CD4-positive, alpha-beta memory T cell (primary cell): ENCODE measurements around the gene TENM3. TPM values are rescaled to one million over a fixed set of nuclear protein-coding genes. Genes with fewer than 3 reads are reported as not detected.

Experiments
- CTCF ChIA-PET: fragments of 350-600 bp; sonication (Branson Sonifier 250); formaldehyde crosslinking; loops from one replicate; lab custom pipeline; 2021; ENCODE audit warnings: inconsistent platforms; ENCODE audit not compliant: partially characterized antibody; lab: Charles Lee
- POLR2A ChIA-PET: fragments of 350-600 bp; sonication (Branson Sonifier 250); formaldehyde crosslinking; loops from one replicate; lab custom pipeline; 2021; ENCODE audit not compliant: partially characterized antibody; lab: Charles Lee
- DNase-seq, 5 donors: peaks; one replicate each; pipeline versions ENCODE4 v3.0.0 to v3.0.0-alpha.2; 2020 to 2022; ENCODE audit warnings: mixed read lengths in 1 of 5
- H3K27ac ChIP-seq: one replicate; pipeline ENCODE4 v1.7.0; 2013; ENCODE audit warnings: low read depth, low read length
- H3K27me3 ChIP-seq: 2 replicates; pipeline ENCODE4 v1.7.0; 2013; ENCODE audit warnings: mild to moderate bottlenecking, low read length, moderate library complexity; ENCODE audit not compliant: insufficient read depth
- H3K36me3 ChIP-seq: 2 replicates; pipeline ENCODE4 v1.7.0; 2013; ENCODE audit warnings: mild to moderate bottlenecking, low read length, moderate library complexity; ENCODE audit not compliant: insufficient read depth
- H3K4me1 ChIP-seq: 2 replicates; pipeline ENCODE4 v1.7.0; 2013; ENCODE audit warnings: mild to moderate bottlenecking, low read length, moderate library complexity; ENCODE audit not compliant: insufficient read depth
- H3K4me3 ChIP-seq, 2 donors: one replicate each; pipeline ENCODE4 v1.7.0; 2013; ENCODE audit warnings: low read length in 2 of 2, mild to moderate bottlenecking in 1 of 2
- H3K9me3 ChIP-seq, 2 donors: one replicate each; pipeline ENCODE4 v1.7.0; 2013; ENCODE audit warnings: low read length in 2 of 2, control low read depth in 1 of 2; ENCODE audit not compliant: control insufficient read depth in 1 of 2
- H3K27ac Mint-ChIP-seq, 7 donors: one replicate each; pipeline ENCODE4 v1.8.0; 2020 to 2021; ENCODE audit warnings: mixed read lengths in 7 of 7, mild to moderate bottlenecking in 6 of 7, inconsistent platforms in 3 of 7, moderate library complexity in 3 of 7
- H3K27me3 Mint-ChIP-seq, 2 donors: one replicate each; pipeline ENCODE4 v1.8.0; 2020 to 2021; ENCODE audit warnings: mixed read lengths in 2 of 2
- H3K36me3 Mint-ChIP-seq, 2 donors: one replicate each; pipeline ENCODE4 v1.8.0; 2020 to 2021; ENCODE audit warnings: mixed read lengths in 2 of 2, inconsistent platforms in 1 of 2, mild to moderate bottlenecking in 1 of 2
- H3K4me1 Mint-ChIP-seq, 4 donors: one replicate each; pipeline ENCODE4 v1.8.0; 2020 to 2021; ENCODE audit warnings: mixed read lengths in 4 of 4, mild to moderate bottlenecking in 1 of 4
- H3K4me3 Mint-ChIP-seq, 8 donors: one replicate each; pipeline ENCODE4 v1.8.0; 2020 to 2021; ENCODE audit warnings: mixed read lengths in 8 of 8, mild to moderate bottlenecking in 7 of 8, moderate library complexity in 6 of 8, inconsistent platforms in 3 of 8
- H3K9me3 Mint-ChIP-seq, 8 donors: one replicate each; pipeline ENCODE4 v1.8.0; 2020 to 2021; ENCODE audit warnings: mixed read lengths in 8 of 8, mild to moderate bottlenecking in 5 of 8, inconsistent platforms in 3 of 8, moderate library complexity in 1 of 8
- intact Hi-C: fragments of 100-400 bp; cut with micrococcal nuclease; formaldehyde crosslinking; loops from one replicate; pipeline ENCODE4 v1.15.1; 2023
- polyA plus RNA-seq, 2 donors: library from polyadenylated mRNA; unstranded; fragments of 300-500 nt; fragmentation: Illumina TruSeq; gene quantifications; one replicate each; pipeline ENCODE4 v1.2.3, GENCODE V29; 2021
- total RNA-seq, 2 experiments: library from RNA; stranded (reverse); gene quantifications; one replicate each; pipeline ENCODE4 v1.2.3, GENCODE V29; 2021

Gene TENM3
- total and polyA plus RNA-seq, 4 experiments from 2014 or later: not detected

DNA sequence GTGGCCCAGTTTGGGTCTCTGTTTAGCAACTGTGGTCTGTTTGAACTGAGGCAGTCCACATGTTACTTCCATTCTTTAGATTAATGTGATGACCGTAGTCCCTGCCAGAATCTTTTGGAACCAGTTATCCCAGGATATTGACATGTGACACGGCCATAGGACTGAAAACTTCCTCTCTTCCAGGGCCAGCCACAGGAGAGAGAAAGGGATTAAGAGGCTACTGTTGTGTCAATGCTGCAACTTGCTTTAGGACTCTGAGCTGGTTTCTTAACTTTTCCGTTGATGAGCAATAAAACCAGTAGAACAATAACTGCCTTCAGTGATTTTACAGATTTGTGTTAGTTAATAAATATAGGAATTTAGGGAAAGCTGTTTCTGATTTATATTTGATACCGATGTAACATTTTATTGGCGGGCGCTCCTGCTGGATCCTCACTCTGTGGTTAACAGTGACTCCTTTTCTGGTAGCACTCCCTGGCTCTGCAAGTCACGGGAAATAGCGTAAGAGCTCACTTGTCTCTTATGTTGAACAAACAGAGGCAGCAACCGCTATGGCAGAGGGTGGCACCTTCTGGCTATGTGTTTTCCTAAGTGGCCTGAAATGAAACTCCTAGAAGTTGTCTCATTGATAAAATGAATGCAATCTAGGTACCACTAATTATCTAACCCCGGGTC lies 2.5 kb downstream of the TENM3 start:
- Mint-ChIP-seq H3K4me1 (no peaks in the 10 kb centered on the region), H3K36me3 (no peaks in the 10 kb centered on the region), H3K27ac (no peak overlapping the region), H3K9me3 (peaks cover 0 to 16% (median 5%) of the 10 kb centered on the region in 8 donors), H3K4me3 (no peak overlapping the region), H3K27me3 (no peaks in the 10 kb centered on the region)
- Histone ChIP-seq H3K27me3 (no peaks in the 10 kb centered on the region), H3K36me3 (no peaks in the 10 kb centered on the region), H3K4me3 (no peak overlapping the region), H3K9me3 (no peaks in the 10 kb centered on the region), H3K27ac (no peak overlapping the region), H3K4me1 (no peaks in the 10 kb centered on the region)
- DNase-seq: no peak
- ChIA-PET CTCF (no interaction called here), POLR2A (no interaction called here)
- intact Hi-C loops: no loop called here

DNA sequence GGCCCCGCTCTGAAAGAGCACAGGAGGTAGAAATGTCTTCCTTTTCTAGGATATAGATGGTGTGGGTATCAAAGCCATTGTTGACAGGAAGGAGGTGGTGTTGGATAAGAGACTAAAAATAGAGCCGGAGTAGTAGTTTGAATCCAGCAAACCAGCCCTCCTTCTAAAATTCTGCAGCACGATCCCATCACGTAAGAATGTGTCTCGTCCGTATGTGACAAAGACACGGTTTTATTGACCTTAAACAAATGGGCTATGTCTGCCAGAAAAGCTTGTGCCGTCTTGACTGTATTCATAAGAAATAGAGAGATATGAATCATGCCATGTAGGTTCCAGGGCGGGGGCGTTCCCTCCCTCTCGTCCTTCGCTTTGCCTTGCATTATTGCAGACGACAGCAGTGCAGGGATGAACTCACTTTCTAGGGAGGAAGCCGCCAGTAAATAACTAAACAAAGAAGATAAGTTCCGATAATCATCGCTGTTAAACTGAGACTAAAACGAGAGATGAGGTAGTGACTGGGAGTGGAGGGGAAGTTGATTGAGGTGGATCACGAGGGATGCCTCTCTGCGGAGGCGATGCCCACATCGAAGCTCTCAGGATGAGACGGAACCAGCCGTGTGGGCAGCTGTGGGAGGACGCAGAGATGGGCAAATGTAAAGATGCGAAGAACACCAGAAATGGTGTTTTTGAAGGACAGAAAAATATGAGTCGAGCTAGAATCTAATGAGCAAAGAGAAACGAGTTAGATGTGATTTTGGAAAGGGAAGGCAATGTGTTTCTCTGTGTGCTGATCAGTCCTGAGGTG lies 3.4 kb downstream of the TENM3 start:
- Mint-ChIP-seq H3K36me3 (no peaks in the 10 kb centered on the region), H3K9me3 (peaks cover 0 to 16% (median 5%) of the 10 kb centered on the region in 8 donors), H3K27me3 (no peaks in the 10 kb centered on the region), H3K4me3 (no peak overlapping the region), H3K4me1 (no peaks in the 10 kb centered on the region), H3K27ac (no peak overlapping the region)
- H3K4me1 ChIP-seq: no peaks in the 10 kb centered on the region
- intact Hi-C loops: no loop called here
- CTCF ChIA-PET: no interaction called here
- H3K27me3 ChIP-seq: no peaks in the 10 kb centered on the region
- DNase-seq: no peak
- H3K27ac ChIP-seq: no peak overlapping the region
- POLR2A ChIA-PET: no interaction called here
- no peaks in the 10 kb centered on the region for H3K9me3 ChIP-seq
- H3K4me3 ChIP-seq: no peak overlapping the region
- H3K36me3 ChIP-seq: no peaks in the 10 kb centered on the region

DNA sequence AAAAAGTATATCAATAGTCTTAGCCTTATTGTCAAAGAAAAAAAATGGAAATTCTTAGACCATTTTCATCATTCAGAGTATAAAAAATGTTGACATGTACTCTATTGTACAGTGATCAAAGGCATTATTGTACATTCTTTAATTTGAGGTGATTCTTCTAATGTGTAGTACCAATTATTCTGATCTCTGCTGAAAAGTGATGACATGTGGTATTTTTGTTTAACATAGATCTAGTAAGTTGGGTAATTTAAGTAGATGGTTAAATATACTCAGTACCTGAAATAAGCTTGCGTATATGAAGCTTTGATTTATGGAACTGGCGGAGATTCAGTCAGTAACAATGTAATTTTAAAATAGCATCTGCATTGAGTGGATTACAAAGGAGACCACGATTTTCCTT lies 5.1 kb downstream of the TENM3 start:
- Mint-ChIP-seq H3K27ac (no peak overlapping the region), H3K9me3 (peaks cover 0 to 9% (median 5%) of the 10 kb centered on the region in 8 donors), H3K4me3 (no peak overlapping the region), H3K27me3 (no peaks in the 10 kb centered on the region), H3K36me3 (no peaks in the 10 kb centered on the region), H3K4me1 (no peaks in the 10 kb centered on the region)
- Histone ChIP-seq H3K27ac (no peak overlapping the region), H3K4me3 (no peak overlapping the region), H3K4me1 (no peaks in the 10 kb centered on the region), H3K27me3 (no peaks in the 10 kb centered on the region), H3K36me3 (no peaks in the 10 kb centered on the region), H3K9me3 (no peaks in the 10 kb centered on the region)
- ChIA-PET CTCF (no interaction called here), POLR2A (no interaction called here)
- no peak for DNase-seq
- intact Hi-C loops: no loop called here

DNA sequence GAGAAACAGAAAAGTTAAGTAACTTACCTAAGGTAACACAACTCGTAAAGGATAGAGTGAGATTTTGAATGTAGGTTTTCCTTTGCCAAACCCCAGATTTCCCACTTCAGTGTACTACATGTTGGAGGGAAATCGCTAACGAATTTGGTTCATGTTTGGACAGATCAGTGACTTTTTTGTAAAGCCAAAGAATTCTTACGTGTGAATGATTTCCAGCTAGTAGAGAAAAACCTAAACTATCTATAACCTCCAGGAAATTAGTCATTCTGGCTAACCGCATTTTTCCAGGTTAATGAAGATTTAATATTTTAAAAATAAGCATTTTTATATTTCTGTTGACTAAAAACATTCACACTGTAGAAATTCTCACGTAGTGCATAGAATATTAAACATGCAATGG lies 7.2 kb downstream of the TENM3 start:
- DNase-seq: no peak
- intact Hi-C loops: no loop called here
- Mint-ChIP-seq H3K27me3 (no peaks in the 10 kb centered on the region), H3K36me3 (no peaks in the 10 kb centered on the region), H3K4me3 (no peak overlapping the region), H3K4me1 (no peaks in the 10 kb centered on the region), H3K9me3 (peaks cover 0 to 7% (median 2%) of the 10 kb centered on the region in 8 donors), H3K27ac (no peak overlapping the region)
- no peak overlapping the region for H3K27ac ChIP-seq
- CTCF ChIA-PET: no interaction called here
- POLR2A ChIA-PET: no interaction called here
- no peak overlapping the region for H3K4me3 ChIP-seq
- H3K27me3 ChIP-seq: no peaks in the 10 kb centered on the region
- H3K36me3 ChIP-seq: no peaks in the 10 kb centered on the region
- no peaks in the 10 kb centered on the region for H3K4me1 ChIP-seq
- H3K9me3 ChIP-seq: no peaks in the 10 kb centered on the region

DNA sequence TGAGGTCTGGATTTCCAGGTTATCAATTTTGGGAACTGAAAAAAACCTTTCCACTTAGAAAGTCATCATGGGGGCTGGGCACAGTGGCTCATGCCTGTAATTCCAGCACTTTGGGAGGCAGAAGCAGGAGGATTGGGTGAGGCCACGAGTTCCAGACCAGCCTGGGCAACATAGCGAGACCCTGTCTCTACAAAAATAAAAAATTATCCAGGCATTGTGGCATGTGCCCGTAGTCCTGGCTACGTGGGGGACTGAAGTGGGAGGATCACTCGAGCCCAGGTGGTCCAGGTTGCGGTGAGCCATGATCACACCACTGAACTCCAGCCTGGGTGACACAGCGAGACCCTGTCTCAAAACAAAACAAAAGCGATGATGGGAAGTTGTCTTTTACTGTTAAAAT lies 7.9 kb downstream of the TENM3 start:
- H3K4me1 ChIP-seq: no peaks in the 10 kb centered on the region
- Mint-ChIP-seq H3K27me3 (no peaks in the 10 kb centered on the region), H3K9me3 (peaks cover 0 to 7% (median 2%) of the 10 kb centered on the region in 8 donors), H3K27ac (no peak overlapping the region), H3K4me3 (no peak overlapping the region), H3K36me3 (no peaks in the 10 kb centered on the region), H3K4me1 (no peaks in the 10 kb centered on the region)
- no peak for DNase-seq
- ChIA-PET POLR2A (no interaction called here), CTCF (no interaction called here)
- H3K36me3 ChIP-seq: no peaks in the 10 kb centered on the region
- no peaks in the 10 kb centered on the region for H3K9me3 ChIP-seq
- no peak overlapping the region for H3K4me3 ChIP-seq
- no peaks in the 10 kb centered on the region for H3K27me3 ChIP-seq
- H3K27ac ChIP-seq: no peak overlapping the region
- intact Hi-C loops: no loop called here

DNA sequence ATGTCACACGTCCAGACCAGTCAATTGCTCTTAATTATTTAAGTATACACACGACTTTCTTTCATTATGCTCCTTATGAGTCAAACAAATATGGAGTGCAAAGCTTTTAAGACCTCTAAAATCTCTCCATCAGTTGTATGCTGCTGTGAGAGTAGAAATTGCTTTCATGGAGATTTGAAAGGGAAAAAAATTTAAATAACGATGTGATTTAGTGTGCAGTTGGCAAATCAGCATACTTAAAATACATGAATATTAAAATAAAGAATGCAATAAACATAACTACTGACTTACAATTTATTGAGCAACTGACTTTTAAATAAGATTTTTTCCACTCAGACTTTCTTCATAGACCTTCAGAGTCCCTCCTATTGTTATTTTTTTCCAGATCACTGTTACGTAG lies 9.0 kb downstream of the TENM3 start:
- no peak overlapping the region for H3K27ac ChIP-seq
- no peaks in the 10 kb centered on the region for H3K9me3 ChIP-seq
- H3K4me1 Mint-ChIP-seq: no peaks in the 10 kb centered on the region
- H3K27ac Mint-ChIP-seq: no peak overlapping the region
- H3K9me3 Mint-ChIP-seq: peaks cover 0 to 2% (median 0%) of the 10 kb centered on the region in 8 donors
- CTCF ChIA-PET: no interaction called here
- DNase-seq: no peak
- POLR2A ChIA-PET: no interaction called here
- H3K27me3 Mint-ChIP-seq: peaks cover 0 to 2% of the 10 kb centered on the region in 2 donors
- H3K36me3 Mint-ChIP-seq: no peaks in the 10 kb centered on the region
- H3K36me3 ChIP-seq: no peaks in the 10 kb centered on the region
- no peaks in the 10 kb centered on the region for H3K4me1 ChIP-seq
- no peaks in the 10 kb centered on the region for H3K27me3 ChIP-seq
- intact Hi-C loops: no loop called here
- H3K4me3 Mint-ChIP-seq: no peak overlapping the region
- H3K4me3 ChIP-seq: no peak overlapping the region

DNA sequence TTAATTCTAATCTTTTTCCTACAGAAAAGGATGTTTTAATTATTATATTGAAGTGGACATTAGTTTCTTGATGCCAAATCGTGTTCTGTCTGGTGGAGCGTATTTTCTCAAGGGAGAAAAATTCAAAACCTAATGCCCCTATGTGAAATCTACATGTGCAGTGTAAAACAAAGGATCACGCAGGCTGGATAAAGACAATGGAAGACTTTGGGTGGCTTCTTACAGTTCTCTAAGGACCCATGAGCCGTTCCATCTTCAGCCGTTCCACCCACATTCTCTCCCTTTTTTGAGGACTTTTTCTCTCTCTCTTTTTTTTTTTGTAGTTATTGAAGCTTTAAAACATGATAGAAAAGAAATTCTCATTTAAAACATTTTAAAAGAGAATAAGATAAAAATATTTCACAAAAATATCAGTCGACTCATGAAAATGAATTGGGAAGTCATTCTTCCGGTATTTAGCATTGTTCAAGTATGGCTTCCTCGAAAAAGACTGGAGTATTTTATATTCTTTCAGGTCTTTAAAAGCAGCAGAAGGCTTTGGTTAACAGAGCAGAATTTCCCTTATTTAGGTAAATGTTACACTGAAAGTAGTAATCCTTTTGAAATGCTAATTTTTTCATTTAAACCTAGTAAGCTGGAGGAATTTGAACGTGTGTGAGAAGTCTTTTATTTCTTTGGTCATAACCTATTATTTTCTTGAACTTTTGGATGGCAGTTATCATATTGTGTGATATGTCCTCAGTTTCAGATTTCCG lies 11.0 kb downstream of the TENM3 start:
- intact Hi-C loops: no loop called here
- Mint-ChIP-seq H3K4me3 (no peak overlapping the region), H3K27me3 (peaks cover 0 to 3% of the 10 kb centered on the region in 2 donors), H3K27ac (no peak overlapping the region), H3K4me1 (no peaks in the 10 kb centered on the region), H3K36me3 (no peaks in the 10 kb centered on the region), H3K9me3 (no peaks in the 10 kb centered on the region)
- Histone ChIP-seq H3K4me1 (no peaks in the 10 kb centered on the region), H3K36me3 (no peaks in the 10 kb centered on the region), H3K9me3 (no peaks in the 10 kb centered on the region), H3K27ac (no peak overlapping the region), H3K4me3 (no peak overlapping the region), H3K27me3 (no peaks in the 10 kb centered on the region)
- DNase-seq: no peak
- ChIA-PET POLR2A (no interaction called here), CTCF (no interaction called here)
